Suprapubic skin (tissue), 3 donors: Measurements from ENCODE around the gene PKN1.

ENCODE experiments used
- POLR2A ChIP-seq, 2 donors: fragments of 450-650 bp; IDR thresholded peaks; one replicate each; pipeline ENCODE4 v1.6.1; 2017; ENCODE audit warnings: antibody characterized with exemption in 2 of 2, mild to moderate bottlenecking in 2 of 2, moderate library complexity in 2 of 2
- TF ChIP-seq, protein P1 (sequence below), 2 donors: fragments of 200-600 bp in 1 of 2; fragments of 450-650 bp in 1 of 2; sonication (generic) in 1 of 2; IDR thresholded peaks; one replicate each; pipeline ENCODE4 v1.5.1; 2016 to 2019; ENCODE audit warnings: antibody characterized with exemption in 2 of 2, mild to moderate bottlenecking in 1 of 2, moderate library complexity in 1 of 2

DNA sequence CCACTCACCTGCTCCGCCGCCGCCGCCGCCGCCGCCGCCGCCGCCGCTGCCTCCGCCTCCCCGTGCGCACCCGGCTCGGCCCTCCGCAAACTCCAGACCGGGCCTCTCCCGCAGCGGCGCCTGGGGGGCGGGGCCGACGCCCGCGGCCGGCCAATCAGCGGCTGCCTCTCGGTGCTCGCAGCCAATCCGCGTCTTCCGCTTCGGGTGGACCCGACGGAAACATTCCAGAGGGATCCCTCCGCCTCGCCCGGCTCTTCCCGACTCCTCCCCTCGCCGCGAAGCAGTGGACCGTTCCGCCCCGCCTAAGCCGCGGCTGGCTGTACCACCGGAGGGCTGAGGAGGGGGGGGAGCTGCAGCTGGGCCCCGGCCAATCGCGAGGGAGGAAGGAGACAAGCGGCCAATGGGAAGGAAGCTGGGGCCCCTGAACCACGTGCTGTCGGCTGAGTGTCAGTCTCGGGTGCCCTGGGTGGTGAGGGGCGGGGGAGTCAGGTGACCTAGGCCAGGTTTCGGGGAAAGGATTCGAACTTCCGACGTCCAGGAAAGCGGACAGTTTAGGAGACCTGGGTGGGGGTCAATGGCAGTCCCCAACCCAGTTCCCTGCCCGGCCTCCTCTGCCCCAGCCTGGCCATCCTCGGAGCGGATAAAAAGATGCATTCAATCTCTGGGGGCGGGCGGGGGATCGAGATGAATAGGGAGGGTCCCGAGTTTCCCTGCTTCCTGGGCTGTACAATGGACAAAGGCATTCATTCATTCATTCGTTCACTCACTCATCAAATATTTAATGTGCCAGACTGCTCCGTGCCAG is 63.1 kb downstream of the PKN1 start, which contains the start of gene GIPC1:
- TF ChIP-seq, protein P1, sequence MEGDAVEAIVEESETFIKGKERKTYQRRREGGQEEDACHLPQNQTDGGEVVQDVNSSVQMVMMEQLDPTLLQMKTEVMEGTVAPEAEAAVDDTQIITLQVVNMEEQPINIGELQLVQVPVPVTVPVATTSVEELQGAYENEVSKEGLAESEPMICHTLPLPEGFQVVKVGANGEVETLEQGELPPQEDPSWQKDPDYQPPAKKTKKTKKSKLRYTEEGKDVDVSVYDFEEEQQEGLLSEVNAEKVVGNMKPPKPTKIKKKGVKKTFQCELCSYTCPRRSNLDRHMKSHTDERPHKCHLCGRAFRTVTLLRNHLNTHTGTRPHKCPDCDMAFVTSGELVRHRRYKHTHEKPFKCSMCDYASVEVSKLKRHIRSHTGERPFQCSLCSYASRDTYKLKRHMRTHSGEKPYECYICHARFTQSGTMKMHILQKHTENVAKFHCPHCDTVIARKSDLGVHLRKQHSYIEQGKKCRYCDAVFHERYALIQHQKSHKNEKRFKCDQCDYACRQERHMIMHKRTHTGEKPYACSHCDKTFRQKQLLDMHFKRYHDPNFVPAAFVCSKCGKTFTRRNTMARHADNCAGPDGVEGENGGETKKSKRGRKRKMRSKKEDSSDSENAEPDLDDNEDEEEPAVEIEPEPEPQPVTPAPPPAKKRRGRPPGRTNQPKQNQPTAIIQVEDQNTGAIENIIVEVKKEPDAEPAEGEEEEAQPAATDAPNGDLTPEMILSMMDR (IDR thresholded peaks at IDR 0.05): no peak
- TF ChIP-seq POLR2A (IDR thresholded peaks at IDR 0.05): no peak
